Neural crest cell (in vitro differentiated cells): ENCODE data around the gene TMEM37. TPM values are rescaled to one million over a fixed set of nuclear protein-coding genes. Genes with fewer than 3 reads are reported as not detected.

Source experiments
- DNase-seq: peaks from one replicate; pipeline ENCODE4 v3.0.0; 2021; ENCODE audit warnings: low read depth, mixed read lengths, low spot score
- H3K27ac Mint-ChIP-seq: one replicate; pipeline ENCODE4 v1.8.0; 2021; ENCODE audit warnings: mild to moderate bottlenecking, mixed read lengths; ENCODE audit not compliant: unreplicated experiment
- H3K27me3 Mint-ChIP-seq: 2 replicates; pipeline ENCODE4 v1.8.0; 2021; ENCODE audit warnings: low read depth, mild to moderate bottlenecking, mixed read lengths
- H3K36me3 Mint-ChIP-seq: 2 replicates; pipeline ENCODE4 v1.8.0; 2021; ENCODE audit warnings: low read depth, mild to moderate bottlenecking, mixed read lengths
- H3K4me1 Mint-ChIP-seq: 2 replicates; pipeline ENCODE4 v1.8.0; 2021; ENCODE audit warnings: mixed read lengths
- H3K4me3 Mint-ChIP-seq: one replicate; pipeline ENCODE4 v1.8.0; 2021; ENCODE audit warnings: mild to moderate bottlenecking, mixed read lengths
- H3K9me3 Mint-ChIP-seq: 2 replicates; pipeline ENCODE4 v1.8.0; 2021; ENCODE audit warnings: mixed read lengths
- total RNA-seq: library from RNA; stranded (reverse); gene quantifications from 2 replicates; pipeline ENCODE4 v1.2.1, GENCODE V29; 2021
- TF ChIP-seq, protein P1 (sequence below): fragments of 200-600 bp; sonication (generic); conservative IDR thresholded peaks from 2 replicates; pipeline ENCODE4 v1.5.0; 2021; ENCODE audit warnings: antibody characterized with exemption, mild to moderate bottlenecking

Gene TMEM37
- total RNA-seq, 1 donor from 2014 or later = 5.3 TPM

- H3K4me3 Mint-ChIP-seq = no peak overlapping the region
- peaks cover 30% of the 10 kb centered on the region for H3K4me1 Mint-ChIP-seq
- no peak overlapping the region for H3K27ac Mint-ChIP-seq
- no peak for DNase-seq
- no peaks in the 10 kb centered on the region for H3K27me3 Mint-ChIP-seq
- TF ChIP-seq, protein P1, sequence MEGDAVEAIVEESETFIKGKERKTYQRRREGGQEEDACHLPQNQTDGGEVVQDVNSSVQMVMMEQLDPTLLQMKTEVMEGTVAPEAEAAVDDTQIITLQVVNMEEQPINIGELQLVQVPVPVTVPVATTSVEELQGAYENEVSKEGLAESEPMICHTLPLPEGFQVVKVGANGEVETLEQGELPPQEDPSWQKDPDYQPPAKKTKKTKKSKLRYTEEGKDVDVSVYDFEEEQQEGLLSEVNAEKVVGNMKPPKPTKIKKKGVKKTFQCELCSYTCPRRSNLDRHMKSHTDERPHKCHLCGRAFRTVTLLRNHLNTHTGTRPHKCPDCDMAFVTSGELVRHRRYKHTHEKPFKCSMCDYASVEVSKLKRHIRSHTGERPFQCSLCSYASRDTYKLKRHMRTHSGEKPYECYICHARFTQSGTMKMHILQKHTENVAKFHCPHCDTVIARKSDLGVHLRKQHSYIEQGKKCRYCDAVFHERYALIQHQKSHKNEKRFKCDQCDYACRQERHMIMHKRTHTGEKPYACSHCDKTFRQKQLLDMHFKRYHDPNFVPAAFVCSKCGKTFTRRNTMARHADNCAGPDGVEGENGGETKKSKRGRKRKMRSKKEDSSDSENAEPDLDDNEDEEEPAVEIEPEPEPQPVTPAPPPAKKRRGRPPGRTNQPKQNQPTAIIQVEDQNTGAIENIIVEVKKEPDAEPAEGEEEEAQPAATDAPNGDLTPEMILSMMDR = no peak
- H3K9me3 Mint-ChIP-seq = no peaks in the 10 kb centered on the region
- H3K36me3 Mint-ChIP-seq = no peaks in the 10 kb centered on the region
These were observed 28.4 kb downstream of the TMEM37 start for GRCh38 chr2:119460076-119460475.

DNA sequence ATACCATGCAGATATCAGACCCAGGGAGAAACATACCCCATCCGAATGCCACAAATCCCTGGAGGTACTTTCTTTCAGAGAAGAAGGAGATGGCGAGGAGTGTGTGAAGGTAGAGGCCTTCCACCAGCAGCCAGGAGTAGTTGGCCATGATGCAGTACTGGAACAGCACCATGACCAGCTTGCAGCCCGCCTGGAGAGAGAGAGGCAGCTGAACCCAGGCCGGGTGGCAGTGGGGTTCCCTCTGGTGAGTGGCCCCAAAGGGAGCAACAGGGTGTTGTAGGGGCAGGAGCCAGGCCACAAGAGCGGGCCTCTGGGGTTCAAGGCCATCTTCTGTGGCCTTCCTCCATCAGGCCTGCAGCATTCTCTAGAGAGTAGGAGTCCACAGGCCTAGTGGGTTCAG is 30.2 kb downstream of the TMEM37 start:
- H3K27ac Mint-ChIP-seq = no peak overlapping the region
- DNase-seq = no peak
- TF ChIP-seq, protein P1 = no peak
- H3K27me3 Mint-ChIP-seq = no peaks in the 10 kb centered on the region
- no peaks in the 10 kb centered on the region for H3K36me3 Mint-ChIP-seq
- H3K9me3 Mint-ChIP-seq = no peaks in the 10 kb centered on the region
- H3K4me3 Mint-ChIP-seq = no peak overlapping the region
- peaks cover 15% of the 10 kb centered on the region for H3K4me1 Mint-ChIP-seq

- peaks cover 13% of the 10 kb centered on the region for H3K4me1 Mint-ChIP-seq
- H3K36me3 Mint-ChIP-seq = no peaks in the 10 kb centered on the region
- DNase-seq = no peak
These were observed 30.9 kb downstream of the TMEM37 start for GRCh38 chr2:119462574-119462973.

DNA sequence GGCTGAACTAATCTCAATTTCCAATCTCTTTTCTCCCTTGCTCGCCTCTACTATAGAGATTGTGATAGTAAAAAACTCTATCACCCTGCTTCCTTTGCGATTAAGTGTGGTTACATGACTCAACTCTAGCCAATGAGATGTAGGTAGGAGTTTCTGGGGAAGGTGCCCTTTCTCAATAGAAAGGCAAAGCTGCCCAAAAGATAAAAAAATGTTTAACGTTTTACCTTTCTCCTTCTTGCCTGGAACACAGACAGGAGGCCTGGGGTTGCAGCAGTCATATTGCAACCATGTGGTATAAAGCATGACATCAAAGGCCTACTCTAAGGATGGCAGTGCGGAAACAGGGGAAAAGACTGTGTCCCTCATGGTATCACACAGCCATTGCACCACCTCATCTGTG is 31.5 kb downstream of the TMEM37 start:
- no peaks in the 10 kb centered on the region for H3K27me3 Mint-ChIP-seq
- TF ChIP-seq, protein P1 = no peak

More at GRCh38 chr2:119462574-119462973, 30.9 kb downstream of the TMEM37 start:
- TF ChIP-seq, protein P1 = no peak
- no peaks in the 10 kb centered on the region for H3K9me3 Mint-ChIP-seq
- no peak overlapping the region for H3K4me3 Mint-ChIP-seq
- H3K27ac Mint-ChIP-seq = no peak overlapping the region
- no peaks in the 10 kb centered on the region for H3K27me3 Mint-ChIP-seq

GRCh38 chr2:119463990-119464389 is 32.3 kb downstream of the TMEM37 start:
- no peak overlapping the region for H3K27ac Mint-ChIP-seq

More for the DNA sequence above, 31.5 kb downstream of the TMEM37 start:
- H3K9me3 Mint-ChIP-seq = no peaks in the 10 kb centered on the region
- no peak for DNase-seq
- H3K4me3 Mint-ChIP-seq = no peak overlapping the region
- H3K27ac Mint-ChIP-seq = no peak overlapping the region
- no peaks in the 10 kb centered on the region for H3K36me3 Mint-ChIP-seq
- peaks cover 13% of the 10 kb centered on the region for H3K4me1 Mint-ChIP-seq

More at GRCh38 chr2:119463990-119464389, 32.3 kb downstream of the TMEM37 start:
- H3K36me3 Mint-ChIP-seq = no peaks in the 10 kb centered on the region
- H3K27me3 Mint-ChIP-seq = peaks cover 2% of the 10 kb centered on the region
- H3K4me3 Mint-ChIP-seq = no peak overlapping the region
- peaks cover 8% of the 10 kb centered on the region for H3K4me1 Mint-ChIP-seq
- DNase-seq = no peak
- H3K9me3 Mint-ChIP-seq = no peaks in the 10 kb centered on the region
- TF ChIP-seq, protein P1 = no peak
